Parathyroid adenoma (tissue), 2 donors: ENCODE data around the gene IKBKG.
"Not testable (repeated sequence)": the region's sequence is repeated elsewhere in the genome, so short reads cannot be mapped to it uniquely, and the experiment has no call there.

Experiments used
- H2AFZ ChIP-seq: fragments of 300-600 bp; sonication (generic); one replicate; pipeline ENCODE4 v1.7.0; 2017; ENCODE audit warnings: antibody characterized with exemption, mild to moderate bottlenecking
- H3K27ac ChIP-seq: fragments of 300-600 bp; sonication (generic); one replicate; pipeline ENCODE4 v1.7.0; 2017
- H3K27me3 ChIP-seq: fragments of 300-600 bp; sonication (generic); one replicate; pipeline ENCODE4 v1.7.0; 2017; ENCODE audit warnings: low read length; ENCODE audit not compliant: control insufficient read depth, insufficient read depth
- H3K36me3 ChIP-seq: fragments of 300-600 bp; sonication (generic); one replicate; pipeline ENCODE4 v1.7.0; 2017; ENCODE audit warnings: low read length; ENCODE audit not compliant: control insufficient read depth, insufficient read depth
- H3K4me1 ChIP-seq: fragments of 300-600 bp; sonication (generic); one replicate; pipeline ENCODE4 v1.7.0; 2017; ENCODE audit warnings: control low read depth
- H3K4me2 ChIP-seq: fragments of 300-600 bp; sonication (generic); one replicate; pipeline ENCODE4 v1.7.0; 2017; ENCODE audit warnings: low read length
- H3K4me3 ChIP-seq: fragments of 300-600 bp; sonication (generic); one replicate; pipeline ENCODE4 v1.7.0; 2017; ENCODE audit warnings: low read depth, low read length
- H3K79me2 ChIP-seq: fragments of 300-600 bp; sonication (generic); one replicate; pipeline ENCODE4 v1.7.0; 2017; ENCODE audit warnings: control low read depth
- H3K9ac ChIP-seq: fragments of 300-600 bp; sonication (generic); one replicate; pipeline ENCODE4 v1.7.0; 2017; ENCODE audit warnings: mild to moderate bottlenecking
- H3K9me3 ChIP-seq: fragments of 300-600 bp; sonication (generic); one replicate; pipeline ENCODE4 v1.7.0; 2017; ENCODE audit warnings: low read length; ENCODE audit not compliant: control insufficient read depth
- CTCF ChIP-seq: fragments of 300-600 bp; sonication (generic); IDR thresholded peaks from one replicate; pipeline ENCODE4 v1.7.0; 2017; ENCODE audit warnings: antibody characterized with exemption, mild to moderate bottlenecking
- donor health status: primary hyperparathyroidism.

IKBKG gene

GRCh38 chrX:154602766-154603437 is 55.5 kb downstream of the IKBKG start:
- Histone ChIP-seq H3K9me3 (no peaks in the 10 kb centered on the region), H3K27me3 (no peaks in the 10 kb centered on the region)
- no peak for TF ChIP-seq CTCF

DNA sequence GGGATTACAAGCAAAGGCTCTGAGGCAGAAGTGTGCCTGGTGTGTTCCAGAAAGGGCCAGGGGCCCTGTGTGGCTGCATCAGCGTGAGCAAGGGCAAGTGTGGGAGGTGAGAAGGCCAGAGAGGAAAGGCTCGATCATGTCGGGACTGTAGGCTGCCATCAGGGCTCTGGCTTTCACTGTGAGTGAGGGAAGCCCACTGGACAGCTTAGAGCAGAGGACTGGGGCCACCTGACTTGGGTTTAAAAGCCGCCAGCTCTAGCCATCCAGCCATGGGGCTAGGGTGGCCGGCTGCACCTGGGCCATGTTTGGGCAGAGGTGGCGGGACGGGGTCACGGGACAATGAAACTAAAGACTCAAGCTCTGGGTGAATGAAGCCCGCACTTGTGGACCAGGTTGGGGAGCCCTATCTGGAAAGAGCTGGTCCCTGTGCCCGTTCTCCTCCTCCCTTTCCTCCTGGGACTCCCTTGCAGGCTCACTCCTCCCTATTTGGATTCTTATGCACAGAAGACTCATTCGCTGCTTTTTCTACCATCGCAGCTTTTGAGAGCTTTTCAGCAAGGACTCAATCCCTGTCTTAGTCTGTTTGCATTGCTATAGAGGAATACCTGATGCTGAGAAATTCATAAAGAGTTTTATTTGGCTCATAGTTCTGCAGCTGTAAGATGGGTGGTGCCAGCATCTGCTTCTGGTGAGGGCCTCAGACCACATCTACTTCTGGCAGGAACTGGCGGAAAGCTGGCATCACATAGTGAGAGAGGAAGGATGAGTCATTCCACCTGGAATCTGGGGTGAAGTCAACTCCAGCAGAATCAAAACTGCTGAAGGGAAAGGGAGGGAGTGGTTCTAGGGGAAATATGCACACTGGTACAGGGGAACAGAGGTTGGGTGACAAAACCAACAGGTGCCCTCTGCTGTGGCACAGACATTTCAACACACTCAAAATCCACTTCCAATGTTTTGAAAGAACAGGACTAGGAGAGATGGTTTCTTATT is 56.3 kb downstream of the IKBKG start:
- no peaks in the 10 kb centered on the region for H3K9me3 ChIP-seq
- H3K9ac ChIP-seq, result no peak overlapping the region
- H3K4me2 ChIP-seq, result no peak overlapping the region
- H3K36me3 ChIP-seq, result no peaks in the 10 kb centered on the region
- no peak overlapping the region for H3K27ac ChIP-seq
- H2AFZ ChIP-seq, result no peak overlapping the region
- no peaks in the 10 kb centered on the region for H3K4me1 ChIP-seq
- no peak overlapping the region for H3K4me3 ChIP-seq
- no peak for TF ChIP-seq CTCF
- H3K27me3 ChIP-seq, result no peaks in the 10 kb centered on the region
- no peaks in the 10 kb centered on the region for H3K79me2 ChIP-seq

More at GRCh38 chrX:154602766-154603437, 55.5 kb downstream of the IKBKG start:
- no peaks in the 10 kb centered on the region for H3K4me1 ChIP-seq
- no peak overlapping the region for H3K27ac ChIP-seq
- no peak overlapping the region for H3K9ac ChIP-seq
- H3K79me2 ChIP-seq, result no peaks in the 10 kb centered on the region
- no peak overlapping the region for H3K4me3 ChIP-seq
- H3K36me3 ChIP-seq, result no peaks in the 10 kb centered on the region
- H2AFZ ChIP-seq, result no peak overlapping the region
- no peak overlapping the region for H3K4me2 ChIP-seq

DNA sequence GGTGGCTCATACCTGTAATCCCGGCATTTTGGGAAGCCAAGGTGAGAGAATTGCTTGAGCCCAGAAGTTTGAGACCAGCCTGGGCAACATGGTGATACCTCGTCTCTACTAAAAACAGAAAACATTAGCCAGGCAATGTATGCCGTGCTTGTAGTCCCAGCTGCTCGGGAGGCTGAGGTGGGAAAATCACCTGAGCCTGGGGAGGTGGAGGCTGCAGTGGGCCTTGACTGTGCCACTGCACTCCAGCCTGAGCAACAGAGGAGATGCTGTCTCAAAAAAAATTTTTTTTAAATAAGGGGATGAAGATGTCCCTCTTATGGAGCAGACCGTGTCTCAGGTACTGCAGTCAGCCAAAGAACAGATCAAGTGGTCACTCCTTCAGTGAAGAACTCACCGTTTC is 58.1 kb downstream of the IKBKG start:
- Histone ChIP-seq H2AFZ (no peak overlapping the region), H3K4me2 (no peak overlapping the region), H3K27ac (no peak overlapping the region), H3K9me3 (no peaks in the 10 kb centered on the region), H3K4me3 (no peak overlapping the region), H3K27me3 (no peaks in the 10 kb centered on the region), H3K36me3 (no peaks in the 10 kb centered on the region), H3K9ac (no peak overlapping the region), H3K79me2 (no peaks in the 10 kb centered on the region), H3K4me1 (no peaks in the 10 kb centered on the region)
- TF ChIP-seq CTCF, result no peak

- Histone ChIP-seq H3K27ac (no peak overlapping the region), H3K9me3 (no peaks in the 10 kb centered on the region), H3K79me2 (no peaks in the 10 kb centered on the region), H2AFZ (no peak overlapping the region), H3K4me1 (no peaks in the 10 kb centered on the region), H3K36me3 (no peaks in the 10 kb centered on the region), H3K4me3 (no peak overlapping the region), H3K4me2 (no peak overlapping the region), H3K9ac (no peak overlapping the region), H3K27me3 (no peaks in the 10 kb centered on the region)
- no peak for TF ChIP-seq CTCF
These were observed 60.0 kb downstream of the IKBKG start for GRCh38 chrX:154607370-154607769.

DNA sequence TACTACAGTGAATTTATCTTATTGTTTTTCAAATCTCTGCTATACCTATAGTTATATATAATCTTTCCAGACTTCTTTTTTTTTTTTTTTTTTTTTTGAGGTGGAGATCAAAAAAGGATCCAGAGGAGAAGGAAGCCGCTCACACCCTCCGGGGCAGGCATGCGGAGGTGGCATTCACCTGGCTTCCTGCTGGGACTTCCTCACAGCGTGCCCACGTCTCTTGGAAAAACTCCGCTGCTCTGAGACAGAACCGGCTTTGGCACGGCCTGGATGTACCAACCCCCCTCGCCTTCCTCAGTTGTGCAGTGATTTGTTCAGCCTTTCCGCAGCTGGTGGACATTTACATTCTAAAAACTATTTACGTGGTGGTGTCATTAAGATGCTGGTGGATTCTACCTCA is 60.6 kb downstream of the IKBKG start:
- H3K36me3 ChIP-seq, H3K27ac ChIP-seq, H3K27me3 ChIP-seq, H3K4me3 ChIP-seq, H3K9me3 ChIP-seq, H2AFZ ChIP-seq, H3K4me1 ChIP-seq, H3K4me2 ChIP-seq, H3K79me2 ChIP-seq, H3K9ac ChIP-seq: not testable (repeated sequence)

DNA sequence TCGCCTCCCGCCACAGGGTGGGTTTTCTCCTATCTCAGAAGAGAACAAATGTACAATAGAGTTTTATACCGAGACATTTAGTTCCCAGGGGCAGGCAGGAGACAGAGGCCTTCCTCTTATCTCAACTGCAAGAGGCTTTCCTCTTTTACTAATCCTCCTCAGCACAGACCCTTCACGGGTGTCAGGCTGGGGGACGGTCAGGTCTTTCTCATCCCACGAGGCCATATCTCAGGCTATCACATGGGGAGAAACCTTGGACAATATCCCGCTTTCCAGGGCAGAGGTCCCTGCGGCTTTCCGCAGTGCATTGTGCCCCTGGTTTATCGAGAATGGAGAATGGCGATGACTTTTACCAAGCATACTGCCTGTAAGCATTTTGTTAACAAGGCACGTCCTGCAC is 61.4 kb downstream of the IKBKG start:
- H3K9ac ChIP-seq, H2AFZ ChIP-seq, H3K4me1 ChIP-seq, H3K36me3 ChIP-seq, H3K27ac ChIP-seq, H3K27me3 ChIP-seq, H3K4me2 ChIP-seq, H3K79me2 ChIP-seq, H3K4me3 ChIP-seq, H3K9me3 ChIP-seq: not testable (repeated sequence)

DNA sequence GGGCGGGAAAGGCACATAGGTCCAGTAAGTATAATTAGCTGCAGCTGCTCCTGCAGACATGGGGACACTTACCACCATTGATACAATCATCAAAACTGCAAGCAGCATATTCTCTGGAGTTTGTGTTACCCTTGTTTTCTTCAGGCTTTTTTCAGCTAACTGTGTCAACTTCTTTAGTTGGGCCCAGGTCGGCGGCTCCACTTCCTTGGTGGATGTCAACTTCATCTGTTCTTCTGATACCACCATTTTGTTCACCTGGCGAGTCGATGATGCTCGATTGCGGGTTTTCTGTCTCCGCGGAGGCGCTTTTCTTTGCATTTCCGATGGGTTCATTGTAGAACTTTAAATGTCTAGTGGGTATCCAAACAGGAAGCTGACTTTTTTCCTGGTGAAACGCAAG is 63.7 kb downstream of the IKBKG start:
- not testable (repeated sequence) for H3K4me2 ChIP-seq, H3K79me2 ChIP-seq, H3K9ac ChIP-seq, H3K36me3 ChIP-seq, H3K27ac ChIP-seq, H2AFZ ChIP-seq, H3K4me1 ChIP-seq, H3K9me3 ChIP-seq, H3K27me3 ChIP-seq, H3K4me3 ChIP-seq
